HS-5 (cell line): ENCODE results near the gene PRM3.

Experiments
- DNase-seq: peaks from one replicate; pipeline ENCODE4 v3.0.0-alpha.2; 2012; ENCODE audit warnings: low read depth

Gene PRM3

DNA sequence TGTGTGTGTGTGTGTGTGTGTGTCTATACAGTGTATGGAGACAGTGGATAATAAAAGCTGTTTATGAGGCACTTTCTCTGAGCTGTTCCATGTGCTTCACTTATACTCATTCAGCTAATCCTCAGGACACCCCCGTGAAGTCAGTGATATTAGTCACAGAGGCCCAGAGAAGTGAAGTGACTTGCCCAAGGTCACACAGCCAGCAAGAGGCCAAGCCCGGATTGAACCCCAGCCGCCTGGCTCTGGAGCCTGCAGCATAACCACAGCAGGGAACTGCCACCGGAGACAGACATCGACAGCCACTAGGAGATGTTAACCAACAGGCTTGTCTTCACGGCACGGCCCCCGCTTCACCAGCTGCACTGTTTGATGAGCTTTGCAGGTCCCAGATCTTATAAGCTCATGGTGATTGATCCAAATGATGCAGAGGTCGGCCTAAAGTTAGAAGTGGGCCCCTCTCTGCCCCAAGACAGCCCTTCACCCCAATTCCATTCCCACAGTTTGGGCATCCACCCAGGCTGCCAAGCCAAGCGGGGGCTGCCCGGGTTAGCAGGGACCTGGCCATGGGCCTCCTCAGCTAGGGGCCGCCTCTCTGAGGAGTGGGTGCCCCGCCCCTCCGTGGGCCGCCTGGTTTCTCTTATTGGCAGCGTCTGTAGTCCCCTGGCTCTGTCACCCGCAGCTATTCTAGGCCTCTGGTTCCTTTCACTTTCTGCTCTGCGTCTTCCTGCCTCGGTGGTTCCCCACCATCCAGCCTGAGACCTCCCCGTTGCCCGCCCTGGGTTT, 48.3 kb downstream of the PRM3 start:
- DNase-seq: no peak

DNA sequence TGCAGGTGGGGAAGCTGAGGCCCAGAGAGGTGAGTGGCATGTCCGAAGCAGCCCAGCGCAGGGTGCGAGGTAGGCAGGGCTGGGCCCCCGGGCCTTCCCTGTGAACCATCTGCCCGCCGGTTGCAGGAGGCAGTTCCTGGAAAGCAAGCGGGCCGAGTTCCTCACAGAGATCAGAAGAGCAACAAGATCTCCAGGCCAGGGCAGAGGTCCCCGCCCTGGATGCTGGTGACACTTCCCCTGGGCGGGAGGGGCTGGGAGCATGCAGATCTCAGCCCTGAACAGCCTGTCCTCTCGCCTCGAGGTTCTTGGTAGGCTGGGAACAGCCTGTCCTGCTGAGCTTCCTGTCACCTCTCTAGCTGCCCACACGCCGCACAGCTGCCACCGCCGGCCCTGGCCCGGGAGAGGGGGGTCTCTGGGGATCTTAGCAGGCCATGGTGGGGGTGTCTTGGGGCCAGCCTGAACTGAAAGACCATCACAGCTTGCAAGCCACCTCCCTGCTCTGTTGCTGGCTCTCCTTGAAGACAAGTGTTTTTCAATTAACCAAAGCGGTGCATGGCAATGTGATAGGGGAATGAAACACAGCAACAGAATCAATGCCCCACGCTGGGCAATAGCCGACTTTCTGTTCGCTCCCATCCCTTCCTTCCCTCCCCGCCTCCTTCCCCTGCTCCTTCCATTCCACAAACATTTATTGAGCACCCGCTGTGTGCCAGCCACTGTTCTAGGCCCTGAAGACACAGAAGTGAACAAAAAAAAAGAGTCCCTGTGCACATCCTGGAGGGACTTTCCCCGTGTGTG, 49.1 kb downstream of the PRM3 start:
- no peak for DNase-seq
